Activated CD4-positive, alpha-beta T cell treated with anti-CD3 and anti-CD28 coated beads for 4 hours (primary cell): Measurements from ENCODE around the gene STEAP2.
"Not testable (repeated sequence)": the region's sequence is repeated elsewhere in the genome, so short reads cannot be mapped to it uniquely, and the experiment has no call there.

Source experiments
- DNase-seq, 2 donors: peaks; one replicate each; pipeline ENCODE4 v3.0.0-alpha.2; 2020

The STEAP2 gene

DNA sequence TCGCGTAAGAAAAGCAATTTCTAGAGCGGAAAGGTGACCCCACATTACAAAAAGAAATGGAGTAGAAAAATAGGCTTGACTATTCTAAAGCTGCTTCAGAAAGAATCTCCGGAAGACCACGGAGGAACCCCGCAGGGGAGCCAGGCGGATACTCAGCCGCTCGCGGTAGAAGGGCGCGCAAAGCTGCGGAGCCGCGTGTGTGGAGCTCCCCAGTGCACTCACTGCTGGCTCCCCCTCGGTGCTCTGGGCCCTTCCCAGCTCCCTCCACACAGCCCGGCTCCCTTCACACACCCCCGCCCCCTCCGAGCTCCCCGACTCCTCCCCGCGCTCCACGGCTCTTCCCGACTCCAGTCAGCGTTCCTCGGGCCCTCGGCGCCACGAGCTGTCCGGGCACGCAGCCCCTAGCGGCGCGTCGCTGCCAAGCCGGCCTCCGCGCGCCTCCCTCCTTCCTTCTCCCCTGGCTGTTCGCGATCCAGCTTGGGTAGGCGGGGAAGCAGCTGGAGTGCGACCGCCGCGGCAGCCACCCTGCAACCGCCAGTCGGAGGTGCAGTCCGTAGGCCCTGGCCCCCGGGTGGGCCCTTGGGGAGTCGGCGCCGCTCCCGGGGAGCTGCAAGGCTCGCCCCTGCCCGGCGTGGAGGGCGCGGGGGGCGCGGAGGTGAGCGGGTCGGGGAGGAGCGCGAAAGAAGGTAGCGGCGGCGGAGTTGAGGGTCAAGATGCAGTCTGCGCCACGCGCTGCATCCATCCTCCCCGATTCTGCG, at the start of gene STEAP2:
STEAP2 (plus strand) TSS at position 350 of the 758 bp plus-strand sequence. CDS start 13,343 bp downstream, outside the sequence.
- no peak for DNase-seq

DNA sequence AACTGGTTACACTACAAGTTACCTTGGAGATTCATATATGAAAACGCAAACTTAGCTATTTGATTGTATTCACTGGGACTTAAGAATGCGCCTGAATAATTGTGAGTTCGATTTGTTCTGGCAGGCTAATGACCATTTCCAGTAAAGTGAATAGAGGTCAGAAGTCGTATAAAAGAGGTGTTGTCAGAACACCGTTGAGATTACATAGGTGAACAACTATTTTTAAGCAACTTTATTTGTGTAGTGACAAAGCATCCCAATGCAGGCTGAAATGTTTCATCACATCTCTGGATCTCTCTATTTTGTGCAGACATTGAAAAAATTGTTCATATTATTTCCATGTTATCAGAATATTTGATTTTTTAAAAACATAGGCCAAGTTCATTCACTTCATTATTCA, 48.0 kb upstream of the STEAP2 start:
- DNase-seq = no peak

DNA sequence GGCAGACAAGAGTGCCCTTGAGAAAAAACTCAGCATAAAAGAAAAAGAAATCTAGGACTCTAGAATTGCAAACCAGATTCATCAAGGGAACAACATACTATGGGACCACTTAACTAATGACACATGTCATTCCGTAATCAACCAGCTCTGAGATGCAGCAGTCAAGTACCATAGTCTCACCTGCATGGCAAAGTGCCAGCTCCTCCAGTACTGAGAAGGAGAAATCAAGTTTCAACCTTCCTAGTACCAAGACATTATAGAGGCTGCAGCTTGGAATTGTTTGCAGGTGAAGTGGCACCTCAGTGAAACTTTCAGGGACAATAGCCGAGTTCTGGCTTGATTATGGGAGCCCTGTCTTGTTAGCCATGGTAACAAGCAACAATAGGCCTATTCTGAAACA, 45.8 kb upstream of the STEAP2 start:
- no peak for DNase-seq

GRCh38 chr7:90166153-90166552, 45.4 kb upstream of the STEAP2 start:
- no peak for DNase-seq

DNA sequence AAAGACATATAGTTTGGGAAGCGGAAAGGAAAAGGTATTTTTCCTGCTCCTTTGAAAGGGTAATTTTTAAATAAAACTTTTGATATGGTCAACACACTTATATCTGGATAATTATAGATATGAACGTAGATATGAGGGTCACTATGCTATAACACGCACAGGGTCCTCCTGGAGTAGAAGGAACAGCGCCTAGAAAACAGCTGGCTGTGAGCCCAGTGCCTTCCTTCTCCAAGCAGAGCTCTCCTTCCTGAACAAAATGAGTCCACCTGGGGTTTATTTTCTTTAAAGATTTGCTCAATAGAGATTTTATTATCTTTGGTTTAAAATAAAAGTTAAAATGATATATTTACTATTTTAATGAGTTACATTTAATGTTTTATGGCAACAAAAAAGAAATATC, 44.2 kb upstream of the STEAP2 start:
- no peak for DNase-seq

DNA sequence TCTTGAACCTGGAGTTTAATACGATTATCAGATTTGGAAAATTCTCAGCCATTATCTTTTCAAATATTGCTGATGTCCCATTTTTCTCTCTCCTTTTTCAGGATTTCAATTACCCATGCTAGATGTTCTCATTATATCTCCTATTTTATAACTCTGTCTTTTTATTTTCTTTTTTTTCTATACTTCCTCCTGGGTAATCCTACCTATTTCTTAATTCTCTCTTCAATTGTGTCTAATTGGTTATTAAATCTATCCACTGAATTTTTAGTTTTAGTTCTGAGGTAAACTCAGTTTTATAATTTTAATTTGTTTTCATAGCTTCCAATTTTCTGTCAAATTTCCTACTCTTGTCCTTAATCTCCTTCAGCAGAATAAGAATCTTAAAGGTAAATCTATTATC, 41.6 kb upstream of the STEAP2 start:
- no peak for DNase-seq

DNA sequence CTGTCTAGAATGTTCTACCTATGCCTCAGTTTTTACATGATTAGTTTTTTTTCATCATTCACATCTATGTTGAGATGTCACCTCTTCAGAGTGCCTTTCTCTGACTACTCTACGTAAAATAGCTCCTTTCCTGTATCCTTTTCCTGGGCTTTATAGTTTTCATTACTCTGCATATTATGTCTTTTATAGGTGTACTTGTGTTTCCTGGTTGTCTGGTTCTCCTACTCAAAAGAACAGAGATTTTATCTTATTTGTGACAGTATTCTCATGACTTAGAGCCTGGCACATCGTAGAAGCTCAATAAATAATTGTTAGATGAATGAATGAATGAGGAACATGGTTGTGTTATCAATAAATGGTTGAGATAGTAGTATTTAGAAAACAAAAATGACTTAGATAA, 39.4 kb upstream of the STEAP2 start:
- no peak for DNase-seq

- no peak for DNase-seq
These were observed 38.9 kb upstream of the STEAP2 start for GRCh38 chr7:90172624-90173023.

DNA sequence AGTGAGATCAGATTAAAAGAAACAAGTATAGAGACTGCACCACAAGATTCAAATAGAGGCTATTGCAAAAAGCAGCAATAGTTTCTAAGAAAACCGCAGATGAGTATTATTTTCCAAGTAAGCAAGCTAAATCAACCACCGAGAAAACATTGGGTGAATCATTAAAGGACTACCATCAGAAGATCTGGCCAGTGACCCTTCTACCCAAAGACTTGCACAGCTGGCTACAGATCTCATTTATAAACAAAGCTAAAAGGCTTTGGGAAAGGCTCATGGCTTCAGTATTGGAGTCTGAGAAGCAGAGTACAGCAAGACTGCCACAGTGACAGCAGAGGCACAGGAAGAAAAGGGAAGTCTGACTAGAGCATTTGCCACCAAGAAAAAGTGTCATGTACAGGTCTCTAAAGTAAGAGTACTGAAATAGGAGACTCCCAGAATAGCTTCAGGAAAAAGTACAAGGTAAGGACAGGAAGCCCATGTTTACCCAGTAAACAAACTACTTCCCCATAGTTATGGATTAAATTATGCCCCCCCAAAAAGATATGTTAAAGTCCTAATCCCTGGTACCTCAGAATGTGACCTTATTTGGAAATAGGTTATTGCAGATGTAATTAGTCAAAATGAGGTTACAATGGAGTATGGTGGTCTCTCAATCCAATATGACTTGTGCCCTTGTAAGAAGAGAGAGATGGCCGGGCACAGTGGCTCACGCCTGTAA, 38.3 kb upstream of the STEAP2 start:
- no peak for DNase-seq

DNA sequence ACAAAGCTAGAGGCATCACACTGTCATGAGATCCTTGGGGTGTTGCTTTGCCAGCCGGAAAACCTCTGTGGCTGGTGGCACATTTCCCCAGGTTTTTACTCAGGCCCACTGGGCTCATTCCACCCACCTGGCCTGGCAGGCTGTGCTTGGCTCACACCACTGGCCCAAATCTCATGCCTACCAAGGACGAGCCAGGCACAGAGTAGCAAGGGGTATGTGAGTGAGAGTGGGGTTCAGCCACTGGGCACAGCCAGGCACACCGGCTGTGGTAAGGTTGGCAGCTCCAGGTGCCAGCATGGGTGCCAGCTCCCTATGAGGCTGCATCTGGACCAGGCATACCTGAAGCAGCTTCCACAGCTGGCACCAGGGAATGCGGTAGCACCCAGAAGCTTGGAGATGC, 35.9 kb upstream of the STEAP2 start:
- DNase-seq = no peak

- no peak for DNase-seq
These were observed 35.3 kb upstream of the STEAP2 start for GRCh38 chr7:90176195-90176594.

GRCh38 chr7:90178166-90178565, 33.4 kb upstream of the STEAP2 start:
- DNase-seq = no peak

DNA sequence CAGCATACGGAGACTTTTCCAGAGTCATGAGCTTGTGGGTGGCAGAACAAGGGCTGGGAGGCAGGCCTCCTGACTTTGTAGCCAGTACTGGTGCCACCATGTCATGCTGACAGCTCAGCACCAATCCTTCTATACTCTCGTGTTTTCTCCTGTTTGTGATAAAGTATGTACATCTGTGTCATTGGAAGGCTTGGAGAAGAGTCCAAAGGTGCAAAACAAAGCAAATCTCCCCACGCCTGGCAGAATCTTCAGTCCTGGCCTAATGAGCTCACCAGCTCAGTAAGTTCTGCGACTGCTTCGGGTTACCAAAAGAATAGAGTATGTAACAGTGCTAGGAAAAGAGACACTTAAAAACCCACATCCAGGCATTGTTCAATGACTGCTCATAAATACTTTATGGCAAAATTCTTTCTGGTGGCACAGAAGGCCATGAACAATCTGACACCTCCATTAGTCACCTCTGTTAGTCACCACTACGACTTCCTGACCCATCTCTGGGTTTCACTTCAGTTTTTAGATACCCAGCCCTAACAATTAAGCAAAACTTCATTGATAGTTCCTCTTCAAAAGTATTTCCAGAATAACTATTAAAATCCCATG, 32.8 kb upstream of the STEAP2 start:
- DNase-seq = no peak

GRCh38 chr7:90180011-90180585, 31.4 kb upstream of the STEAP2 start:
- DNase-seq = no peak

GRCh38 chr7:90180649-90181048, 30.9 kb upstream of the STEAP2 start:
- no peak for DNase-seq

DNA sequence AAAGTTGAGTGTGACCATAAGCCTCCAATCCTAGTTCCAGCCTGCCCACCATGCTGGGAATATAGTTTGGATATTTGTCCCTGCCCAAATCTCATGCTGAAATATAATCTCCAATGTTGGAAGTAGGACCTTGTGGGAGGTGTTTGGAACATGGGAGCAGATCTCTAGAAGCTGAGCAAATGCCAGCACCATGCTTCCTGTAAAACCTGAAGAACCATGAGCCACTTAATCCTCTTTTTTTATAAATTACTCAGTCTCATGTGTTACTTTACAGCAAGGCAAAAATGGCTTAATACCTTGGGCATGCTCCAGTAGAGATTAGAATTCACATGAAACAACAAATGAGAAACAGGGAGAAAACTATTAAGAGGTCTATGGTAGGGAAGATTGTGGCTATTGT, 30.1 kb upstream of the STEAP2 start:
- no peak for DNase-seq

- not testable (repeated sequence) for DNase-seq
These were observed 25.2 kb upstream of the STEAP2 start for GRCh38 chr7:90186290-90186689.

DNA sequence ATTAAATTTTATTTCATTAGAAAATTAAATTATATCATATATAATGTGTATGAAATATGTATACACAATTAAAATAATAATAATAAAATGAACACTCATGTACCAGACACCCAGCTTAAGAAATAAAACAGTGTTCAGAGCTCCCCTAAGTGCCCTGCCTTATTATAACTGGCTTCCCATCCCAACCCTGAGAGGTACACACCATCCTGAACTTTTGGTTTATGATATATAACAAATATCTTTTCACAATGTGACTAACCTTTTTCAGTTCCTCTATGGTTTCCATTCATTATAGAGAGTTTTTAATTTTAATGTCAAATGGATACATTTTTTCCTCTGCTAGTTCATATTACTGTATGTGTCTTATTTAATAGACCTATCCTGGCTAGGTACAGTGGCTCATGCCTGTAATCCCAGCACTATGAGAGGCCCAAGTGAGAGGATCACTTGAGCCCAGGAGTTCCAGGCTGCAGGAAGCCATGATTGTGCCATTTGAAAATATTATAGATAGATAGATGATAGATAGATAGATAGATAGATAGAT, 24.0 kb upstream of the STEAP2 start:
- no peak for DNase-seq

- DNase-seq = no peak
These were observed 23.3 kb upstream of the STEAP2 start for GRCh38 chr7:90188281-90188680.

GRCh38 chr7:90190995-90191394, 20.5 kb upstream of the STEAP2 start:
- no peak for DNase-seq

GRCh38 chr7:90191648-90192047, 19.9 kb upstream of the STEAP2 start:
- no peak for DNase-seq

DNA sequence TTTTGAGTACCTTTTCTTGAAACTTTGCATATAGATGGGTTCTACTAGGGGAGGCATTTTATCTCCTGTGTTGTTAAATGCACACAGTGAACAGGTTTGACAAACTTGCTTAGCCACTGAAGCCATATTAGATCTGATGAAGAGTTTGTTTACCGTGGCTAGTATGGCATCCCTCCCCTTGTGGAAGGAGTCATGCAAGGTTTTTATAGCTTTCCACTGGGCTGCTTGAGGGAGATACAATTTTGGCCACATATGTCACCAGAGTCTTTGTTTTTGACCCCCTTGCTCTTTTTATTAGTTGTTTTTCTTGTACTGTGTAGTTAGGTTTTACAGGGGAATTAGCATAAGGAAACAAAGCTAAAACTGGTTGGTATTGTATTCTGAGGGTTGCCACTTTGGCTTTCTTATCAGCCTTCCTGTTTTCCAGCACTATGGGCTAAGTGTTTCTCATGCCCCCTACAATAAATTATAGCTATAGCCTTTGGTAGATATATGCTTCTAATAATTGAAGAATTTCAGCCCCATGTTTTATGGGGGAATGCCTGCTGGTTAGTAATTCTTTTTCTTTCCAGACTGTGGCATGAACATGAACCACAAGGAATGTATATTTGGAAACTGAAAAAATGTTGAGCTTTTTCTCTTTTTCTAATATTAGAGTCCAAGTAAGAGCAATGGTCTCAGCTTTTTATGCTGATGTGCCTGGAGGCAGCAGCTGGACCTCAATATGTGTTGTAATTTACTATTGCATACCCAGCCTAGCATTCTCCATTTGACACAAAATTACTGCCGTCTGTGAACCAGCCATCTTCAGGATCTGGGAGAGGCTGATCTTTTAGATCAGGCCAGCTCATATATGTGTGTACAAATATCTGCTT, 18.4 kb upstream of the STEAP2 start:
- DNase-seq = no peak
